Liver (tissue), 9 donors: Measurements from ENCODE around the gene ADCY2. TPM values are rescaled to one million over a fixed set of nuclear protein-coding genes. Genes with fewer than 3 reads are reported as not detected.

Source experiments
- DNase-seq: peaks from one replicate; pipeline ENCODE4 v3.0.0-alpha.2; 2017; ENCODE audit warnings: low spot score
- H3K27ac ChIP-seq, 2 donors: one replicate each; pipeline ENCODE4 v1.7.0; 2013; ENCODE audit warnings: inconsistent platforms in 2 of 2, low read length in 2 of 2, control low read depth in 1 of 2, low read depth in 1 of 2, mild to moderate bottlenecking in 1 of 2
- H3K27me3 ChIP-seq, 4 donors: one replicate each; pipeline versions ENCODE4 v1.6.1 to v1.7.0; 2013; ENCODE audit warnings: low read length in 3 of 4, inconsistent platforms in 1 of 4, mild to moderate bottlenecking in 1 of 4, moderate library complexity in 1 of 4; ENCODE audit not compliant: control insufficient read depth in 4 of 4, insufficient read depth in 4 of 4
- H3K36me3 ChIP-seq, 4 donors: one replicate each; pipeline versions ENCODE4 v1.6.1 to v1.7.0; 2013; ENCODE audit warnings: low read length in 3 of 4, mild to moderate bottlenecking in 3 of 4, low read depth in 1 of 4, moderate library complexity in 1 of 4; ENCODE audit not compliant: control insufficient read depth in 4 of 4, insufficient read depth in 3 of 4
- H3K4me1 ChIP-seq, 4 donors: one replicate each; pipeline versions ENCODE4 v1.6.1 to v1.7.0; 2013; ENCODE audit warnings: low read length in 3 of 4, mild to moderate bottlenecking in 3 of 4, moderate library complexity in 1 of 4; ENCODE audit not compliant: control insufficient read depth in 4 of 4, insufficient read depth in 4 of 4
- H3K4me3 ChIP-seq, 3 donors: one replicate each; pipeline versions ENCODE4 v1.6.1 to v1.7.0; 2013; ENCODE audit warnings: low read length in 3 of 3, control low read depth in 1 of 3, low read depth in 1 of 3, mild to moderate bottlenecking in 1 of 3
- H3K9ac ChIP-seq, 2 donors: one replicate each; pipeline ENCODE4 v1.7.0; 2013; ENCODE audit warnings: low read length in 2 of 2, mild to moderate bottlenecking in 2 of 2, moderate library complexity in 2 of 2, control low read depth in 1 of 2, low read depth in 1 of 2
- H3K9me3 ChIP-seq, 4 donors: one replicate each; pipeline versions ENCODE4 v1.6.1 to v1.7.0; 2013; ENCODE audit warnings: low read length in 3 of 4; ENCODE audit not compliant: control insufficient read depth in 4 of 4
- CTCF ChIP-seq: fragments of 150-350 bp; IDR thresholded peaks from 2 replicates; pipeline ENCODE4 v1.5.1; 2017; ENCODE audit warnings: improper control_type of control experiment, low read depth, low read length; ENCODE audit not compliant: missing input control
- EGR1 ChIP-seq, 2 donors: IDR thresholded peaks; 2 replicates each; pipeline ENCODE4 v1.6.1; 2016 to 2018; ENCODE audit warnings: antibody characterized with exemption in 2 of 2, low read depth in 2 of 2
- FOXA1 ChIP-seq: IDR thresholded peaks from 2 replicates; pipeline ENCODE4 v1.6.1; 2016; ENCODE audit warnings: antibody characterized with exemption
- GABPA ChIP-seq, 2 donors: IDR thresholded peaks in 1 of 2; conservative IDR thresholded peaks in 1 of 2; 2 replicates each; pipeline ENCODE4 v1.6.1; 2016; ENCODE audit warnings: antibody characterized with exemption in 2 of 2, mild to moderate bottlenecking in 1 of 2, moderate library complexity in 1 of 2
- HNF4A ChIP-seq, 2 donors: conservative IDR thresholded peaks; 2 replicates each; pipeline ENCODE4 v1.6.1; 2016; ENCODE audit warnings: antibody characterized with exemption in 2 of 2, mild to moderate bottlenecking in 2 of 2
- HNF4G ChIP-seq: IDR thresholded peaks from 2 replicates; pipeline ENCODE4 v1.6.1; 2016; ENCODE audit warnings: antibody characterized with exemption
- JUND ChIP-seq, 2 donors: IDR thresholded peaks; 2 replicates each; pipeline ENCODE4 v1.6.1; 2016; ENCODE audit warnings: antibody characterized with exemption in 2 of 2
- NR2F2 ChIP-seq: IDR thresholded peaks from 2 replicates; pipeline ENCODE4 v1.6.1; 2016; ENCODE audit warnings: antibody characterized with exemption
- RAD21 ChIP-seq, 2 donors: IDR thresholded peaks; 2 replicates each; pipeline ENCODE4 v1.6.1; 2016; ENCODE audit warnings: antibody characterized with exemption in 2 of 2, mild to moderate bottlenecking in 2 of 2
- REST ChIP-seq: IDR thresholded peaks from 2 replicates; pipeline ENCODE4 v1.6.1; 2016; ENCODE audit warnings: antibody characterized with exemption, mild to moderate bottlenecking
- RXRA ChIP-seq, 2 donors: IDR thresholded peaks; 2 replicates each; pipeline ENCODE4 v1.6.1; 2017 to 2018; ENCODE audit warnings: antibody characterized with exemption in 2 of 2, mild to moderate bottlenecking in 1 of 2
- SP1 ChIP-seq: IDR thresholded peaks from 2 replicates; pipeline ENCODE4 v1.6.1; 2018; ENCODE audit warnings: antibody characterized with exemption, mild to moderate bottlenecking
- TAF1 ChIP-seq: conservative IDR thresholded peaks from 2 replicates; pipeline ENCODE4 v1.6.1; 2016; ENCODE audit warnings: antibody characterized with exemption, mild to moderate bottlenecking
- YY1 ChIP-seq: IDR thresholded peaks from 2 replicates; pipeline ENCODE4 v1.6.1; 2016; ENCODE audit warnings: antibody characterized with exemption, mild to moderate bottlenecking
- ZBTB33 ChIP-seq: IDR thresholded peaks from 2 replicates; pipeline ENCODE4 v1.6.1; 2016; ENCODE audit warnings: antibody characterized with exemption
- WGBS: extraction: QIAGEN DNeasy Blood & Tissue Kit; methylation state at CpG from one replicate; pipeline ENCODE4 v1.1.7; 2013; 5-methylcytosine and 5-hydroxymethylcytosine counted together
- polyA plus RNA-seq, 2 donors: library from polyadenylated mRNA; stranded (reverse) in 1 of 2; unstranded in 1 of 2; fragments of 200-250 nt in 1 of 2; fragments of >200 nt in 1 of 2; fragmentation: Nextera tagmentation in 1 of 2; extraction: Ambion mirVana in 1 of 2; gene quantifications; one replicate each; pipeline versions ENCODE4 v1.2.1 to v1.2.3, GENCODE V29; 2013 to 2015
- total RNA-seq, 2 donors: library from RNA; depleted of rRNA; stranded (reverse); fragments of >200 nt; gene quantifications; one replicate each; pipeline ENCODE4 v1.2.3, GENCODE V29; 2014
- TF ChIP-seq, protein P1 (sequence below): IDR thresholded peaks from 2 replicates; pipeline ENCODE4 v1.6.1; 2016; ENCODE audit warnings: antibody characterized with exemption
- TF ChIP-seq, protein P2 (sequence below): IDR thresholded peaks from 2 replicates; pipeline ENCODE4 v1.6.1; 2016; ENCODE audit warnings: antibody characterized with exemption
- donor health status: healthy.
- donor health status: healthy.
- donor health status: healthy.
- donor health status: healthy.
- donor health status: healthy.

The ADCY2 gene
- total and polyA plus RNA-seq, 4 donors = not detected

DNA sequence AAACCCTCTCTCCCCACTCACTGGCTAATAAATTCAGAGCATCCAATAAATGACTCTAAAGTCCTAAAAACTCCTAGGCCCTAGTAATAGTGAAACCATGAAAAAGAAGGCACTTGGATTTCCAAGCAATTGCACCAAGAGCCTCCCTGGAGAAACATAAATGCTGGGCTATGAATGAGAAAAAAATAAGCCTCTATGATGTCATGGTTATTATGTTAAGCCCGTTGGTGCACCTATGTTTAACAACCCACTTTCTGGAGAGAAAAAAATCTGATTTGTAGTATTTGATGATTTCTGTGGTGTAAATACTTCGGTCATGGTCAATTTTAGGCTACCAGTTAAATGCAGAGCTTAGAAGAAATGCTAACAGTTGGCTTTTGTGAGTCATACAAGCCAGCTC, 446.6 kb downstream of the ADCY2 start:
- 81% methylated on average over 2 of the region's 2 CpGs for WGBS
- Histone ChIP-seq H3K9me3 (no peaks in the 10 kb centered on the region), H3K27me3 (no peaks in the 10 kb centered on the region), H3K36me3 (no peaks in the 10 kb centered on the region), H3K27ac (no peak overlapping the region), H3K4me3 (no peak overlapping the region), H3K9ac (no peak overlapping the region), H3K4me1 (no peaks in the 10 kb centered on the region)
- TF ChIP-seq ZBTB33 (no peak), HNF4A (conservative IDR thresholded peaks at IDR 0.05) (no peak)
- DNase-seq = no peak

DNA sequence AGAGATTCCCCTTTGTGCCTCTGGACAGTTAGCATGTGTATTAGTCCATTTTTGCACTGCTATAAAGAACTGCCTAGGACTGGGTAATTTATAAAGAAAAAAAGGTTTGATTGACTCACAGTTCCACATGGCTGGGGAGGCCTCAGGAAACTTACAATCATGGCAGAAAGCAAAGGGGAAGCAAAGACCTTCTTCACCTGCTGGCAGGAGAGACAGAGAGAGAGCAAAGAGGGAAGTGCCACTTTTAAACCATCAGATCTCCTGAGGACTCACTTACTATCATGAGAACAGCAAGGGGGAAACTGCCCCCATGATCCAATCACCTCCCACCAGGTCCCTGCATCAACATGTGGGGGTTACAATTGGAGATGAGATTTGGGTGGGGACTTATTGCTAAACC, 449.0 kb downstream of the ADCY2 start:
- TF ChIP-seq RXRA (IDR thresholded peaks at IDR 0.05) = no peak
- no peaks in the 10 kb centered on the region for H3K9me3 ChIP-seq

DNA sequence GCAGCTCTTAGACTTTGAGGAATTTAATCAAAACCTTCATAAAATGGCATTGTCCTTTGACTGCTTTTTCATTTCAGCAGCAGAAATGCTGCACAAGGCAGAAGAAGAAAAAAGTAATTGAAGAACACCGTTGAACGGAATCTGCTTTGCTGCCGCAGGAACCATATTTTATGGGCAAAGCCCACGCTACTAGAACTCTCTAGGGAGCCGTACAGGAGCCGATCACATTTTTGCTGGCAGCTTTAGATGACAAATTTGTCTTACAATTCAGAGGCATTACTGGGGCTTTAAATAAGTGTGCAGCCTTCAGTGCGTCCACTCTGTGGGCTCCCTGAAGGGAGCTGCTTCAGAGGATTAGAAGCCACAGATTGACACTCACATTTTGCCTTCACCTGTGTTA, 449.6 kb downstream of the ADCY2 start:
- TF ChIP-seq GABPA (IDR thresholded peaks at IDR 0.05 in 1 of 2, conservative IDR thresholded peaks at IDR 0.05 in 1 of 2) (no peak), TAF1 (no peak), FOXA1 (no peak), REST (no peak), EGR1 (IDR thresholded peaks at IDR 0.05; ENCODE audit: low read depth in 2 of 2) (no peak), YY1 (no peak), SP1 (no peak), RAD21 (IDR thresholded peaks at IDR 0.05) (no peak), ZBTB33 (no peak), CTCF (no peak), HNF4A (conservative IDR thresholded peaks at IDR 0.05) (no peak), RXRA (IDR thresholded peaks at IDR 0.05) (no peak), JUND (IDR thresholded peaks at IDR 0.05) (no peak), NR2F2 (no peak), HNF4G (no peak)
- TF ChIP-seq, protein P1, sequence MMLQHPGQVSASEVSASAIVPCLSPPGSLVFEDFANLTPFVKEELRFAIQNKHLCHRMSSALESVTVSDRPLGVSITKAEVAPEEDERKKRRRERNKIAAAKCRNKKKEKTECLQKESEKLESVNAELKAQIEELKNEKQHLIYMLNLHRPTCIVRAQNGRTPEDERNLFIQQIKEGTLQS = no peak
- TF ChIP-seq, protein P2, sequence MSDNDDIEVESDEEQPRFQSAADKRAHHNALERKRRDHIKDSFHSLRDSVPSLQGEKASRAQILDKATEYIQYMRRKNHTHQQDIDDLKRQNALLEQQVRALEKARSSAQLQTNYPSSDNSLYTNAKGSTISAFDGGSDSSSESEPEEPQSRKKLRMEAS = no peak
- DNase-seq = no peak
- Histone ChIP-seq H3K9ac (no peak overlapping the region), H3K4me1 (peaks cover 0 to 3% (median 1%) of the 10 kb centered on the region in 4 donors), H3K9me3 (no peaks in the 10 kb centered on the region), H3K27me3 (no peaks in the 10 kb centered on the region), H3K36me3 (no peaks in the 10 kb centered on the region), H3K4me3 (no peak overlapping the region), H3K27ac (no peak overlapping the region)
- 95% methylated on average over 7 of the region's 7 CpGs for WGBS

More for the DNA sequence above, 449.0 kb downstream of the ADCY2 start:
- DNase-seq = no peak
- H3K27me3 ChIP-seq = no peaks in the 10 kb centered on the region
- H3K27ac ChIP-seq = no peak overlapping the region
- peaks cover 0 to under 1% (median 0%) of the 10 kb centered on the region in 4 donors for H3K4me1 ChIP-seq
- H3K4me3 ChIP-seq = no peak overlapping the region
- no peak overlapping the region for H3K9ac ChIP-seq
- H3K36me3 ChIP-seq = no peaks in the 10 kb centered on the region
